ENCODE results near the gene LAMC3.

LAMC3 gene

DNA sequence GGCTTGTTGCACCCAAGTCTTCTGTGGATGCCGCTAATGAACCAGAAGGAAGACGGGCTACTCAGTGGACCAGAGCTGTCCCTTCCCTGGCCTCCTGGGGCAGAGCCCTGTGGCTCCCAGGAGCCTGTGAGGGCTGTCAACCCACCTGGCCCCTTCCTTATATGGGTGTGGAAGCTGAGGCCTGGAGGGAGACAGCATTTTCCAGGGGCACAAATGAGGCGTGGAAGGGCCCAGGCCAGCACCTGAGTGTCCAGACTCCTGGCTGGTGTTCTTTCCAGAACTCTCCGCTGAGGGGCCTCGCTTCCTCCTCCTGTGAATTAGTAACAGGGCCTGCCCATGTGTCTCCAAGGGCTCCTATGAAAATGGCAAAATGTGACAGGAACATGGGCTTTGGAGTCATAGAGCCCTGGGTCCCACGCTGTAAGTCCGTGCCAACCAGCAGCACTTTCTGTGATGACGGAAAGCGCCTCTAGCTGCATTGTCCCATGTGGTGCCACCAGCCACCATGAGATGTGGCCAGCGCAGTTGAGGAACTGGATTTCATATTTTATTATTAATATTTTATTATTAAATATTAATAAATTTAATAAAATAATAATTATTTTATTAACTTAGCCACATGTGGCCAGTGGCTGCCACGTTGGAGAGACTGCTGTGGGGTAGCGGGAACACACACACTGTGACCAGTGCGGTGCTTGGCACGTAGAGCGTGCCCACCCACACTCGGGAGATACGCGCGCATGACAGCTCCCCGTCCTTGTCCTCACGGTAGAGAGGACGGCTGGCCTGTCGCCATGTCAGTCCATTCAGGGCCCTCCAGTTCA lies 18.3 kb downstream of the LAMC3 start:
- TF ChIP-seq TCF4 (CRISPR knock-in tag; IDR thresholded peaks at IDR 0.05; ENCODE audit: borderline replicate concordance) (no peak), ESRRG (CRISPR knock-in tag; IDR thresholded peaks at IDR 0.05) (no peak), ZC3H10 (CRISPR knock-in tag; IDR thresholded peaks at IDR 0.05) (no peak), ARNTL (CRISPR knock-in tag; IDR thresholded peaks at IDR 0.05; ENCODE audit: borderline replicate concordance, low read depth) (no peak), SNAI2 (CRISPR knock-in tag; IDR thresholded peaks at IDR 0.05) (no peak), ZNF70 (CRISPR knock-in tag; IDR thresholded peaks at IDR 0.05) (no peak), GLIS3 (CRISPR knock-in tag; IDR thresholded peaks at IDR 0.05) (no peak), ISL1 (CRISPR knock-in tag; IDR thresholded peaks at IDR 0.05) (no peak)
- TF ChIP-seq, protein P1, sequence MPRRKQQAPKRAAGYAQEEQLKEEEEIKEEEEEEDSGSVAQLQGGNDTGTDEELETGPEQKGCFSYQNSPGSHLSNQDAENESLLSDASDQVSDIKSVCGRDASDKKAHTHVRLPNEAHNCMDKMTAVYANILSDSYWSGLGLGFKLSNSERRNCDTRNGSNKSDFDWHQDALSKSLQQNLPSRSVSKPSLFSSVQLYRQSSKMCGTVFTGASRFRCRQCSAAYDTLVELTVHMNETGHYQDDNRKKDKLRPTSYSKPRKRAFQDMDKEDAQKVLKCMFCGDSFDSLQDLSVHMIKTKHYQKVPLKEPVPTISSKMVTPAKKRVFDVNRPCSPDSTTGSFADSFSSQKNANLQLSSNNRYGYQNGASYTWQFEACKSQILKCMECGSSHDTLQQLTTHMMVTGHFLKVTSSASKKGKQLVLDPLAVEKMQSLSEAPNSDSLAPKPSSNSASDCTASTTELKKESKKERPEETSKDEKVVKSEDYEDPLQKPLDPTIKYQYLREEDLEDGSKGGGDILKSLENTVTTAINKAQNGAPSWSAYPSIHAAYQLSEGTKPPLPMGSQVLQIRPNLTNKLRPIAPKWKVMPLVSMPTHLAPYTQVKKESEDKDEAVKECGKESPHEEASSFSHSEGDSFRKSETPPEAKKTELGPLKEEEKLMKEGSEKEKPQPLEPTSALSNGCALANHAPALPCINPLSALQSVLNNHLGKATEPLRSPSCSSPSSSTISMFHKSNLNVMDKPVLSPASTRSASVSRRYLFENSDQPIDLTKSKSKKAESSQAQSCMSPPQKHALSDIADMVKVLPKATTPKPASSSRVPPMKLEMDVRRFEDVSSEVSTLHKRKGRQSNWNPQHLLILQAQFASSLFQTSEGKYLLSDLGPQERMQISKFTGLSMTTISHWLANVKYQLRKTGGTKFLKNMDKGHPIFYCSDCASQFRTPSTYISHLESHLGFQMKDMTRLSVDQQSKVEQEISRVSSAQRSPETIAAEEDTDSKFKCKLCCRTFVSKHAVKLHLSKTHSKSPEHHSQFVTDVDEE (CRISPR knock-in tag; IDR thresholded peaks at IDR 0.05), result no peak
- TF ChIP-seq, protein P2, sequence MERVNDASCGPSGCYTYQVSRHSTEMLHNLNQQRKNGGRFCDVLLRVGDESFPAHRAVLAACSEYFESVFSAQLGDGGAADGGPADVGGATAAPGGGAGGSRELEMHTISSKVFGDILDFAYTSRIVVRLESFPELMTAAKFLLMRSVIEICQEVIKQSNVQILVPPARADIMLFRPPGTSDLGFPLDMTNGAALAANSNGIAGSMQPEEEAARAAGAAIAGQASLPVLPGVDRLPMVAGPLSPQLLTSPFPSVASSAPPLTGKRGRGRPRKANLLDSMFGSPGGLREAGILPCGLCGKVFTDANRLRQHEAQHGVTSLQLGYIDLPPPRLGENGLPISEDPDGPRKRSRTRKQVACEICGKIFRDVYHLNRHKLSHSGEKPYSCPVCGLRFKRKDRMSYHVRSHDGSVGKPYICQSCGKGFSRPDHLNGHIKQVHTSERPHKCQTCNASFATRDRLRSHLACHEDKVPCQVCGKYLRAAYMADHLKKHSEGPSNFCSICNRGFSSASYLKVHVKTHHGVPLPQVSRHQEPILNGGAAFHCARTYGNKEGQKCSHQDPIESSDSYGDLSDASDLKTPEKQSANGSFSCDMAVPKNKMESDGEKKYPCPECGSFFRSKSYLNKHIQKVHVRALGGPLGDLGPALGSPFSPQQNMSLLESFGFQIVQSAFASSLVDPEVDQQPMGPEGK (CRISPR knock-in tag; IDR thresholded peaks at IDR 0.05; ENCODE audit: borderline replicate concordance), result no peak
- TF ChIP-seq, protein P3, sequence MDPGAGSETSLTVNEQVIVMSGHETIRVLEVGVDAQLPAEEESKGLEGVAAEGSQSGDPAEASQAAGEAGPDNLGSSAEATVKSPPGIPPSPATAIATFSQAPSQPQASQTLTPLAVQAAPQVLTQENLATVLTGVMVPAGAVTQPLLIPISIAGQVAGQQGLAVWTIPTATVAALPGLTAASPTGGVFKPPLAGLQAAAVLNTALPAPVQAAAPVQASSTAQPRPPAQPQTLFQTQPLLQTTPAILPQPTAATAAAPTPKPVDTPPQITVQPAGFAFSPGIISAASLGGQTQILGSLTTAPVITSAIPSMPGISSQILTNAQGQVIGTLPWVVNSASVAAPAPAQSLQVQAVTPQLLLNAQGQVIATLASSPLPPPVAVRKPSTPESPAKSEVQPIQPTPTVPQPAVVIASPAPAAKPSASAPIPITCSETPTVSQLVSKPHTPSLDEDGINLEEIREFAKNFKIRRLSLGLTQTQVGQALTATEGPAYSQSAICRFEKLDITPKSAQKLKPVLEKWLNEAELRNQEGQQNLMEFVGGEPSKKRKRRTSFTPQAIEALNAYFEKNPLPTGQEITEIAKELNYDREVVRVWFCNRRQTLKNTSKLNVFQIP (CRISPR knock-in tag; IDR thresholded peaks at IDR 0.05; ENCODE audit: borderline replicate concordance, low read depth), result no peak
- TF ChIP-seq, protein P4, sequence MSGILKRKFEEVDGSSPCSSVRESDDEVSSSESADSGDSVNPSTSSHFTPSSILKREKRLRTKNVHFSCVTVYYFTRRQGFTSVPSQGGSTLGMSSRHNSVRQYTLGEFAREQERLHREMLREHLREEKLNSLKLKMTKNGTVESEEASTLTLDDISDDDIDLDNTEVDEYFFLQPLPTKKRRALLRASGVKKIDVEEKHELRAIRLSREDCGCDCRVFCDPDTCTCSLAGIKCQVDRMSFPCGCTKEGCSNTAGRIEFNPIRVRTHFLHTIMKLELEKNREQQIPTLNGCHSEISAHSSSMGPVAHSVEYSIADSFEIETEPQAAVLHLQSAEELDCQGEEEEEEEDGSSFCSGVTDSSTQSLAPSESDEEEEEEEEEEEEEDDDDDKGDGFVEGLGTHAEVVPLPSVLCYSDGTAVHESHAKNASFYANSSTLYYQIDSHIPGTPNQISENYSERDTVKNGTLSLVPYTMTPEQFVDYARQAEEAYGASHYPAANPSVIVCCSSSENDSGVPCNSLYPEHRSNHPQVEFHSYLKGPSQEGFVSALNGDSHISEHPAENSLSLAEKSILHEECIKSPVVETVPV (CRISPR knock-in tag; IDR thresholded peaks at IDR 0.05), result no peak
- no peak for ATAC-seq

DNA sequence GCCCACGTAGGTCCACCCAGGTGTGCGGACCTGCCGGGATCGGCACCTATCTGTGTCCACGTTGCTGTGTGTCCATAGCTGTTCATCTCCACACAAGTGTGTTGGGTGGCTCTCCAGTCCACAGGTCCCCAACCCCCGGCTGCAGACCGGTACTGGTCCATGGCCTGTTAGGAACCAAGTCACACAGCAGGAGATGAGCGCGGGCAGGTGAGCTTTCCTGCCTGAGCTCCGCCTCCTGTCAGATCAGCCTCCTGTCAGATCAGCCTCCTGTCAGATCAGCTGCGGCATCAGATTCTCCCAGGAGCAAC lies 18.9 kb downstream of the LAMC3 start:
- ATAC-seq, result no peak
- TF ChIP-seq, protein P3 (CRISPR knock-in tag; IDR thresholded peaks at IDR 0.05; ENCODE audit: borderline replicate concordance, low read depth), result no peak
- TF ChIP-seq ZC3H10 (CRISPR knock-in tag; IDR thresholded peaks at IDR 0.05) (no peak), ESRRG (CRISPR knock-in tag; IDR thresholded peaks at IDR 0.05) (no peak), CSDC2 (CRISPR knock-in tag; IDR thresholded peaks at IDR 0.05) (no peak), ISL1 (CRISPR knock-in tag; IDR thresholded peaks at IDR 0.05) (no peak), TOX (CRISPR knock-in tag; IDR thresholded peaks at IDR 0.05; ENCODE audit: borderline replicate concordance) (no peak), TCF4 (CRISPR knock-in tag; IDR thresholded peaks at IDR 0.05; ENCODE audit: borderline replicate concordance) (no peak), OSR1 (CRISPR knock-in tag; IDR thresholded peaks at IDR 0.05) (no peak), ZFP30 (CRISPR knock-in tag; IDR thresholded peaks at IDR 0.05) (no peak), ZNF8 (CRISPR knock-in tag; IDR thresholded peaks at IDR 0.05) (no peak)
- TF ChIP-seq, protein P4 (CRISPR knock-in tag; IDR thresholded peaks at IDR 0.05), result no peak
- TF ChIP-seq, protein P1 (CRISPR knock-in tag; IDR thresholded peaks at IDR 0.05), result no peak
